Loucy (cell line): ENCODE data around the gene ATG16L2.

ENCODE experiments used
- H2AFZ ChIP-seq: fragments of 200-600 bp; sonication (generic); 2 replicates; pipeline ENCODE4 v1.6.0; 2016; ENCODE audit warnings: antibody characterized with exemption, mild to moderate bottlenecking, low read length, moderate library complexity
- H3F3A ChIP-seq: fragments of 200-600 bp; 2 replicates; pipeline ENCODE4 v1.6.0; 2016; ENCODE audit warnings: antibody characterized with exemption, low read depth, mild to moderate bottlenecking
- H3K27me3 ChIP-seq: fragments of 200-600 bp; sonication (generic); 2 replicates; pipeline ENCODE4 v1.6.1; 2014; ENCODE audit warnings: low read length, mild to moderate bottlenecking; ENCODE audit not compliant: insufficient read depth, poor library complexity, severe bottlenecking
- H3K36me3 ChIP-seq: fragments of 200-600 bp; sonication (generic); 2 replicates; pipeline ENCODE4 v1.6.1; 2016; ENCODE audit warnings: low read length; ENCODE audit not compliant: insufficient read depth
- H3K4me1 ChIP-seq: fragments of 200-600 bp; sonication (generic); 2 replicates; pipeline ENCODE4 v1.5.1; 2014; ENCODE audit warnings: low read length, mild to moderate bottlenecking; ENCODE audit not compliant: insufficient read depth, poor library complexity, severe bottlenecking
- H3K4me2 ChIP-seq: fragments of 200-600 bp; sonication (generic); 2 replicates; pipeline ENCODE4 v1.6.0; 2014; ENCODE audit warnings: antibody characterized with exemption, low read length, low read depth, mild to moderate bottlenecking; ENCODE audit not compliant: poor library complexity, severe bottlenecking
- H3K4me3 ChIP-seq: fragments of 200-600 bp; sonication (generic); 2 replicates; pipeline ENCODE4 v1.5.1; 2014; ENCODE audit warnings: low read length, mild to moderate bottlenecking, mixed read lengths; ENCODE audit not compliant: poor library complexity, severe bottlenecking
- H3K79me2 ChIP-seq: fragments of 200-600 bp; sonication (generic); 2 replicates; pipeline ENCODE4 v1.6.1; 2014; ENCODE audit warnings: low read length; ENCODE audit not compliant: insufficient read depth
- H3K9ac ChIP-seq: fragments of 200-600 bp; sonication (generic); 2 replicates; pipeline ENCODE4 v1.6.0; 2014; ENCODE audit warnings: mild to moderate bottlenecking, low read depth, low read length, moderate library complexity; ENCODE audit not compliant: poor library complexity, severe bottlenecking
- H3K9me2 ChIP-seq: fragments of 200-600 bp; sonication (generic); replicated peaks from 2 replicates; pipeline ENCODE4 v1.6.1; 2016; ENCODE audit warnings: low read depth, low read length, mixed read lengths
- H3K9me3 ChIP-seq: fragments of 200-600 bp; sonication (generic); 2 replicates; pipeline ENCODE4 v1.6.1; 2014; ENCODE audit warnings: mild to moderate bottlenecking, antibody characterized with exemption, low read length, low read depth; ENCODE audit not compliant: insufficient read depth
- H4K20me1 ChIP-seq: fragments of 200-600 bp; sonication (generic); 2 replicates; pipeline ENCODE4 v1.6.0; 2014; ENCODE audit warnings: antibody characterized with exemption, low read length, mild to moderate bottlenecking; ENCODE audit not compliant: insufficient read depth, poor library complexity, severe bottlenecking
- EZH2phosphoT487 ChIP-seq: fragments of 200-600 bp; IDR thresholded peaks from 2 replicates; pipeline ENCODE4 v1.6.1; 2018; ENCODE audit warnings: antibody characterized with exemption, mild to moderate bottlenecking, moderate library complexity, borderline replicate concordance
- TF ChIP-seq, protein P1 (sequence below): fragments of 200-600 bp; sonication (generic); conservative IDR thresholded peaks from 2 replicates; pipeline ENCODE4 v1.5.1; 2014; ENCODE audit warnings: mild to moderate bottlenecking, antibody characterized with exemption, low read length

ATG16L2 gene

DNA sequence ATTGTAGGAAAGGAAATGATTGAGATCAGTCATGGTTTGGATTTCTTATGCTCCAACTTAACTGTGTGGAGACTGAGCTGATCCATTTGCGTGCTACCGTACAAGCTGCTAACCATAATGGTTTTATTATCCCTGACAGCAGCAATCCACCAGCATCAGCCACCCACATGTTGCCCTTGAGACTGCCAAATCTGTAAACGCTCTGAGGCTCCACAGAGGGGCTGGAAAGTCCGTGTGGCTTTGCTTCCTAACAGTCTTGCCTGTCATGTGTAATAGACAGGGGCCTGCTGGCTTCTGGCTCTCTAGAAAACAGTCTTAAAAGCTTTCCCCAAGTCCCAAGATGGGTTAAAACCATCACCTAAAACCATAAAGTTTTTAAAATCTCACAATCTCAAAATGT, 30.1 kb downstream of the ATG16L2 start:
- no peak overlapping the region for H3K4me2 ChIP-seq
- H3K27me3 ChIP-seq = no peaks in the 10 kb centered on the region
- H3K9ac ChIP-seq = no peak overlapping the region
- no peaks in the 10 kb centered on the region for H3K9me2 ChIP-seq
- H3K4me1 ChIP-seq = no peaks in the 10 kb centered on the region
- no peaks in the 10 kb centered on the region for H3F3A ChIP-seq
- H3K79me2 ChIP-seq = no peaks in the 10 kb centered on the region
- TF ChIP-seq, protein P1, sequence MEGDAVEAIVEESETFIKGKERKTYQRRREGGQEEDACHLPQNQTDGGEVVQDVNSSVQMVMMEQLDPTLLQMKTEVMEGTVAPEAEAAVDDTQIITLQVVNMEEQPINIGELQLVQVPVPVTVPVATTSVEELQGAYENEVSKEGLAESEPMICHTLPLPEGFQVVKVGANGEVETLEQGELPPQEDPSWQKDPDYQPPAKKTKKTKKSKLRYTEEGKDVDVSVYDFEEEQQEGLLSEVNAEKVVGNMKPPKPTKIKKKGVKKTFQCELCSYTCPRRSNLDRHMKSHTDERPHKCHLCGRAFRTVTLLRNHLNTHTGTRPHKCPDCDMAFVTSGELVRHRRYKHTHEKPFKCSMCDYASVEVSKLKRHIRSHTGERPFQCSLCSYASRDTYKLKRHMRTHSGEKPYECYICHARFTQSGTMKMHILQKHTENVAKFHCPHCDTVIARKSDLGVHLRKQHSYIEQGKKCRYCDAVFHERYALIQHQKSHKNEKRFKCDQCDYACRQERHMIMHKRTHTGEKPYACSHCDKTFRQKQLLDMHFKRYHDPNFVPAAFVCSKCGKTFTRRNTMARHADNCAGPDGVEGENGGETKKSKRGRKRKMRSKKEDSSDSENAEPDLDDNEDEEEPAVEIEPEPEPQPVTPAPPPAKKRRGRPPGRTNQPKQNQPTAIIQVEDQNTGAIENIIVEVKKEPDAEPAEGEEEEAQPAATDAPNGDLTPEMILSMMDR = no peak
- no peak for TF ChIP-seq EZH2phosphoT487
- peaks cover 94% of the 10 kb centered on the region for H3K36me3 ChIP-seq
- H3K4me3 ChIP-seq = no peak overlapping the region
- no peaks in the 10 kb centered on the region for H3K9me3 ChIP-seq
- no peak overlapping the region for H2AFZ ChIP-seq
- no peaks in the 10 kb centered on the region for H4K20me1 ChIP-seq

DNA sequence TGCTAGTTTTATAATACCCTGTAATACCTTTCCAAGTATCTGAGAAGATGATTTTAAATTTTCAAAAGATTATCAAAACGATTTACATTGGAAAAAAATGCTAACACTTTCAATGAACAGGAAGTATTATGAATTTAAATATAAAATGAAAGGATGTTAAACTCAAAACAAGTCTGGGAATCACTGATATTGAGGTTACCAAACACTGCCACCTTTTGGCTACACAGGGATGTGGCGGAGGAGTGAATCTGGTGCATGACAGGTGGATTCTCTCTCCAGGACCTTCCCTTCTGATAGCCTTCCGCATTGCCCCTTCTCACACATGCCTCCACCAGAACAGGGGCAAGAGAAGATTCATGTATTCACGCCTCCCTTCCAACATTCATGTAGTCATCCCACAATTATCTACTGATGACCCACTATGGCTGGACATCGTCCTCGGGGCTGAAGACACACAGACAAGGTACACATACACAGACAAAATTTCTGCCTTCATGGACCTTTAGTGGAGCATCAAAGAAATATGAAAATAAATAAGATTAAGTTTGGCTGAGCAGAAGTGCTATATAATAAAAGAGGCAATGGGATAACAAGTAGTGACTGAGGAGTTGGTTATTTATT, 34.7 kb downstream of the ATG16L2 start:
- H3F3A ChIP-seq = no peaks in the 10 kb centered on the region; the same call in 1 of the 2 replicates
- no peaks in the 10 kb centered on the region for H3K27me3 ChIP-seq
- H3K4me3 ChIP-seq = no peak overlapping the region
- no peak overlapping the region for H3K4me2 ChIP-seq
- H2AFZ ChIP-seq = no peak overlapping the region
- peaks cover 2% of the 10 kb centered on the region for H4K20me1 ChIP-seq
- TF ChIP-seq, protein P1 = peak; percentile 76
- no peak for TF ChIP-seq EZH2phosphoT487
- no peak overlapping the region for H3K9ac ChIP-seq
- no peaks in the 10 kb centered on the region for H3K9me2 ChIP-seq
- H3K4me1 ChIP-seq = no peaks in the 10 kb centered on the region
- H3K36me3 ChIP-seq = peaks cover 72% of the 10 kb centered on the region
- H3K9me3 ChIP-seq = no peaks in the 10 kb centered on the region
- peaks cover 13% of the 10 kb centered on the region; the same call in 1 of the 2 replicates for H3K79me2 ChIP-seq

DNA sequence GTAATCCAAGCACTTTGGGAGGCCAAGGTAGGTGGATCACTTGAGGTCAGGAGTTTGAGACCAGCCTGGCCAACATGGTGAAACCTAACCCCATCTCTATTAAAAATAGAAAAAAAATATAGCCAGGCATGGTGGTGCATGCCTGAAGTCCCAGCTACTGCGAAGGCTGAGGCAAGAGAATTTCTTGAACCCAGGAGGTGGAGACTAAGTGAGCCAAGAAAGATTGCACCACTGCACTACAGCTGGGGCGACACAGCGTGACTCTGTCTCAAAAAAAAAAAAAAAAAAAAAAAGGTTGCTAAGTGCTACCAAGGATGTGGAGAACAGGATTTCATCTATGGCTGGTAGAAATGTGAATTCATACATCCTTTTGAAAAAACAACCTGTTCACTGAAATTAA, 36.6 kb downstream of the ATG16L2 start:
- H3K4me1 ChIP-seq = no peaks in the 10 kb centered on the region
- H3K9me3 ChIP-seq = no peaks in the 10 kb centered on the region
- H3K9me2 ChIP-seq = no peaks in the 10 kb centered on the region
- peaks cover 18% of the 10 kb centered on the region; the same call in 1 of the 2 replicates for H3K79me2 ChIP-seq
- H3K4me2 ChIP-seq = no peak overlapping the region
- H3K9ac ChIP-seq = no peak overlapping the region
- H4K20me1 ChIP-seq = peaks cover 2% of the 10 kb centered on the region
- H3K4me3 ChIP-seq = no peak overlapping the region
- no peak overlapping the region for H2AFZ ChIP-seq
- H3F3A ChIP-seq = no peaks in the 10 kb centered on the region; the same call in 1 of the 2 replicates
- H3K27me3 ChIP-seq = no peaks in the 10 kb centered on the region
- TF ChIP-seq, protein P1 = no peak
- no peak for TF ChIP-seq EZH2phosphoT487
- peaks cover 70% of the 10 kb centered on the region for H3K36me3 ChIP-seq
